ENCODE data around the gene CD2BP2. TPM values are rescaled to one million over a fixed set of nuclear protein-coding genes. Genes with fewer than 3 reads are reported as not detected.
A peak's percentile ranks its signal among the peaks of the same experiment; 100 is the strongest.

The CD2BP2 gene
- total and polyA plus RNA-seq, 2 of the 13 experiments (the other 11 are each of a cell fraction or from before 2014, with no cell fraction given): 24.9 to 54.6 TPM

DNA sequence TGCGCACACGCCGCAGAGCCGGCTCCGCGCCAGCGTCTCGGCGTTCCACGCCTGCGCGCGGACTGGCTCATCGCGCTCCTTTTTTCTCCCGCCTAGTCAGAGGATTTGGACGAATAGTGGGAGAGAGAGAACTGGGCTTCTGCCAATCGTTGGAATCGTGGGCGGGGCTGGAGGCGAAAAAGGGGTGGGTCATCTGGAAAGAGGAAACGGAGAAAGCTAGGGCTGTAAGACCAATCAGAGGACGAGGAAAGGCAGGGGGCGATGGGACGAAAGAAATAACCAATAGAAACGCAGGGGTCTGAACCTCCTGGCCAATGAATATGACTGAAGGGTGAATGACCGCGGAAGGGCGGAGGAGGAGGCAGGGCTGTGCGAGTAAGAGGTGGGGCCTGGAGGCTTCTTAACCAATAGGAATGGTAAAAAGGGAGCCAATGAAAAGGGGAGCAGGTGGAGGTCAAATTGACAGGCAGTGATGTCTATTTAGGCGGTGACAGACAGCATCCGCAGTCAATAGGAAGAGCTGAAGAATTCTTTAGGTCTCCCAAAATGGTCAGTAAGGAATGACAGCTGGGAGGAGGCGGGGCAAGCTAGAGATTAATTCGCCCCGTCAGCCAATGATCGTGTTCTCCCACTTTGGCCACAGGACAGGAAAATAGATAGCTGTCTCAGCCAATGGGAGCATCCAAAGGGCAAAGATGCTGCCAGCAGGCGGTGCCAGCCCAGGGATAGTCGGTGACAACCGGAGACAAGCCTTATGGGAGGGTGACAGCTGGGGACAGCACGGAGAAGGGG is 15.5 kb upstream of the CD2BP2 start, which contains the start of gene TBC1D10B (continued):
- TF ChIP-seq, protein P1, sequence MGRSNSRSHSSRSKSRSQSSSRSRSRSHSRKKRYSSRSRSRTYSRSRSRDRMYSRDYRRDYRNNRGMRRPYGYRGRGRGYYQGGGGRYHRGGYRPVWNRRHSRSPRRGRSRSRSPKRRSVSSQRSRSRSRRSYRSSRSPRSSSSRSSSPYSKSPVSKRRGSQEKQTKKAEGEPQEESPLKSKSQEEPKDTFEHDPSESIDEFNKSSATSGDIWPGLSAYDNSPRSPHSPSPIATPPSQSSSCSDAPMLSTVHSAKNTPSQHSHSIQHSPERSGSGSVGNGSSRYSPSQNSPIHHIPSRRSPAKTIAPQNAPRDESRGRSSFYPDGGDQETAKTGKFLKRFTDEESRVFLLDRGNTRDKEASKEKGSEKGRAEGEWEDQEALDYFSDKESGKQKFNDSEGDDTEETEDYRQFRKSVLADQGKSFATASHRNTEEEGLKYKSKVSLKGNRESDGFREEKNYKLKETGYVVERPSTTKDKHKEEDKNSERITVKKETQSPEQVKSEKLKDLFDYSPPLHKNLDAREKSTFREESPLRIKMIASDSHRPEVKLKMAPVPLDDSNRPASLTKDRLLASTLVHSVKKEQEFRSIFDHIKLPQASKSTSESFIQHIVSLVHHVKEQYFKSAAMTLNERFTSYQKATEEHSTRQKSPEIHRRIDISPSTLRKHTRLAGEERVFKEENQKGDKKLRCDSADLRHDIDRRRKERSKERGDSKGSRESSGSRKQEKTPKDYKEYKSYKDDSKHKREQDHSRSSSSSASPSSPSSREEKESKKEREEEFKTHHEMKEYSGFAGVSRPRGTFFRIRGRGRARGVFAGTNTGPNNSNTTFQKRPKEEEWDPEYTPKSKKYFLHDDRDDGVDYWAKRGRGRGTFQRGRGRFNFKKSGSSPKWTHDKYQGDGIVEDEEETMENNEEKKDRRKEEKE (IDR thresholded peaks at IDR 0.05): no peak
- TF ChIP-seq, protein P2, sequence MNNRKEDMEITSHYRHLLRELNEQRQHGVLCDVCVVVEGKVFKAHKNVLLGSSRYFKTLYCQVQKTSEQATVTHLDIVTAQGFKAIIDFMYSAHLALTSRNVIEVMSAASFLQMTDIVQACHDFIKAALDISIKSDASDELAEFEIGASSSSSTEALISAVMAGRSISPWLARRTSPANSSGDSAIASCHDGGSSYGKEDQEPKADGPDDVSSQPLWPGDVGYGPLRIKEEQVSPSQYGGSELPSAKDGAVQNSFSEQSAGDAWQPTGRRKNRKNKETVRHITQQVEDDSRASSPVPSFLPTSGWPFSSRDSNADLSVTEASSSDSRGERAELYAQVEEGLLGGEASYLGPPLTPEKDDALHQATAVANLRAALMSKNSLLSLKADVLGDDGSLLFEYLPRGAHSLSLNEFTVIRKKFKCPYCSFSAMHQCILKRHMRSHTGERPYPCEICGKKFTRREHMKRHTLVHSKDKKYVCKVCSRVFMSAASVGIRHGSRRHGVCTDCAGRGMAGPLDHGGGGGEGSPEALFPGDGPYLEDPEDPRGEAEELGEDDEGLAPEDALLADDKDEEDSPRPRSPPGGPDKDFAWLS (CRISPR knock-in tag; IDR thresholded peaks at IDR 0.05; ENCODE audit: borderline replicate concordance): no peak
- TF ChIP-seq TGIF2 (CRISPR knock-in tag; IDR thresholded peaks at IDR 0.05): peak; percentile 95; the same call in 1 of the 2 replicates
- TF ChIP-seq MAZ (IDR thresholded peaks at IDR 0.05; ENCODE audit: borderline replicate concordance, low read depth, low read length): no peak
- 0 out of 2 replicates have a peak, but pooled peaks have one; percentile 43 for TF ChIP-seq MAZ (CRISPR knock-in tag; IDR thresholded peaks at IDR 0.05; ENCODE audit: low read depth)
- 0 out of 2 replicates have a peak, but pooled peaks have one; percentile 15 for TF ChIP-seq SP140L (CRISPR knock-in tag; IDR thresholded peaks at IDR 0.05; ENCODE audit: borderline replicate concordance)
- TF ChIP-seq, protein P3, sequence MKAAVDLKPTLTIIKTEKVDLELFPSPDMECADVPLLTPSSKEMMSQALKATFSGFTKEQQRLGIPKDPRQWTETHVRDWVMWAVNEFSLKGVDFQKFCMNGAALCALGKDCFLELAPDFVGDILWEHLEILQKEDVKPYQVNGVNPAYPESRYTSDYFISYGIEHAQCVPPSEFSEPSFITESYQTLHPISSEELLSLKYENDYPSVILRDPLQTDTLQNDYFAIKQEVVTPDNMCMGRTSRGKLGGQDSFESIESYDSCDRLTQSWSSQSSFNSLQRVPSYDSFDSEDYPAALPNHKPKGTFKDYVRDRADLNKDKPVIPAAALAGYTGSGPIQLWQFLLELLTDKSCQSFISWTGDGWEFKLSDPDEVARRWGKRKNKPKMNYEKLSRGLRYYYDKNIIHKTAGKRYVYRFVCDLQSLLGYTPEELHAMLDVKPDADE (CRISPR knock-in tag; IDR thresholded peaks at IDR 0.05): no peak
- TF ChIP-seq, protein P4, sequence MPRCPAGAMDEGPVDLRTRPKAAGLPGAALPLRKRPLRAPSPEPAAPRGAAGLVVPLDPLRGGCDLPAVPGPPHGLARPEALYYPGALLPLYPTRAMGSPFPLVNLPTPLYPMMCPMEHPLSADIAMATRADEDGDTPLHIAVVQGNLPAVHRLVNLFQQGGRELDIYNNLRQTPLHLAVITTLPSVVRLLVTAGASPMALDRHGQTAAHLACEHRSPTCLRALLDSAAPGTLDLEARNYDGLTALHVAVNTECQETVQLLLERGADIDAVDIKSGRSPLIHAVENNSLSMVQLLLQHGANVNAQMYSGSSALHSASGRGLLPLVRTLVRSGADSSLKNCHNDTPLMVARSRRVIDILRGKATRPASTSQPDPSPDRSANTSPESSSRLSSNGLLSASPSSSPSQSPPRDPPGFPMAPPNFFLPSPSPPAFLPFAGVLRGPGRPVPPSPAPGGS (CRISPR knock-in tag; IDR thresholded peaks at IDR 0.05): no peak
- TF ChIP-seq ZBTB7B (CRISPR knock-in tag; IDR thresholded peaks at IDR 0.05): no peak
- no peak for TF ChIP-seq ZFP37 (CRISPR knock-in tag; IDR thresholded peaks at IDR 0.05; ENCODE audit: borderline replicate concordance)
- no peak for TF ChIP-seq KLF13 (CRISPR knock-in tag; IDR thresholded peaks at IDR 0.05)
- no peak; the same call in 1 of the 2 replicates for TF ChIP-seq HNF1B (CRISPR knock-in tag; IDR thresholded peaks at IDR 0.05)
- TF ChIP-seq JUN (CRISPR knock-in tag; IDR thresholded peaks at IDR 0.05): no peak
- TF ChIP-seq POGZ (CRISPR knock-in tag; IDR thresholded peaks at IDR 0.05): peak; percentile 28; the same call in 1 of the 2 replicates
- TF ChIP-seq ZBTB42 (CRISPR knock-in tag; IDR thresholded peaks at IDR 0.05): no peak
- TF ChIP-seq RFXAP (CRISPR knock-in tag; IDR thresholded peaks at IDR 0.05; ENCODE audit: borderline replicate concordance): peak; percentile 84
- TF ChIP-seq GFI1 (CRISPR knock-in tag; IDR thresholded peaks at IDR 0.05; ENCODE audit: borderline replicate concordance): no peak
- TF ChIP-seq RARG (CRISPR knock-in tag; IDR thresholded peaks at IDR 0.05; ENCODE audit: low read depth): no peak
- TF ChIP-seq MIXL1 (CRISPR knock-in tag; IDR thresholded peaks at IDR 0.05): peak; percentile 42; the same call in 1 of the 2 replicates
- TF ChIP-seq ZNF225 (CRISPR knock-in tag; IDR thresholded peaks at IDR 0.05): no peak
